ENCODE results near the gene UPB1. TPM values are rescaled to one million over a fixed set of nuclear protein-coding genes. Genes with fewer than 3 reads are reported as not detected.

UPB1 gene
- total and polyA plus RNA-seq, 10 of the 15 experiments (the other 5 are each of a cell fraction or from before 2014, with no cell fraction given), result 0.89 to 20.5 (median 3.1) TPM

GRCh38 chr22:24555165-24556039 is 60.3 kb downstream of the UPB1 start, which contains the start of gene SNRPD3 (continued):
- TF ChIP-seq MTA2 (IDR thresholded peaks at IDR 0.05; ENCODE audit: low read depth) (peak; percentile 57; the same call in 1 of the 2 replicates), HCFC1 (IDR thresholded peaks at IDR 0.05; ENCODE audit: low read length) (peak; percentile 85), E2F4 (IDR thresholded peaks at IDR 0.05; ENCODE audit: low read depth, low read length) (peak; percentile 58; the same call in 1 of the 2 replicates), ZNF274 (IDR thresholded peaks at IDR 0.05; ENCODE audit: insufficient read depth, insufficient read length) (no peak), RCOR1 (conservative IDR thresholded peaks at IDR 0.05; ENCODE audit: low read depth, low read length) (0 out of 2 replicates have a peak, but pooled peaks have one; percentile 86), NFXL1 (IDR thresholded peaks at IDR 0.05; ENCODE audit: borderline replicate concordance) (no peak), TAF1 (IDR thresholded peaks at IDR 0.05; ENCODE audit: borderline replicate concordance, low read depth, low read length) (peak; percentile 93), POU2F2 (IDR thresholded peaks at IDR 0.05; ENCODE audit: borderline replicate concordance, low read depth, low read length) (no peak; the same call in 2 of the 3 replicates), E2F8 (IDR thresholded peaks at IDR 0.05; ENCODE audit: low read depth, partially characterized antibody) (peak; percentile 96), ATF2 (IDR thresholded peaks at IDR 0.05; ENCODE audit: low read length) (no peak), YBX1 (IDR thresholded peaks at IDR 0.05) (no peak), CHD2 (IDR thresholded peaks at IDR 0.05; ENCODE audit: borderline replicate concordance, low read depth, low read length) (peak; percentile 76; the same call in 1 of the 2 replicates), NKRF (conservative IDR thresholded peaks at IDR 0.05) (peak; percentile 88; the same call in 1 of the 2 replicates), IKZF2 (IDR thresholded peaks at IDR 0.05) (peak; percentile 79 to 85), SRF (IDR thresholded peaks at IDR 0.05; ENCODE audit: low read depth in 2 of 2, low read length in 2 of 2) (peak in 1 of 2 experiments; percentile 87; a peak in 2 of 4 replicates), FOXK2 (IDR thresholded peaks at IDR 0.05) (peak; percentile 78; the same call in 1 of the 2 replicates), TCF12 (IDR thresholded peaks at IDR 0.05; ENCODE audit: low read depth, low read length) (no peak), GABPA (IDR thresholded peaks at IDR 0.05; ENCODE audit: low read depth) (peak; percentile 97), CEBPB (IDR thresholded peaks at IDR 0.05; ENCODE audit: borderline replicate concordance in 1 of 2, low read depth in 2 of 2, low read length in 2 of 2) (no peak), CREB1 (IDR thresholded peaks at IDR 0.05; ENCODE audit: low read depth) (peak; percentile 74), RELA (IDR thresholded peaks at IDR 0.05; ENCODE audit: borderline replicate concordance, partially characterized antibody) (peak; percentile 63)

Measured in GM12878 (cell line).